GM21737 (cell line): Measurements from ENCODE around the gene MCCD1.
"Not testable (repeated sequence)": the region's sequence is repeated elsewhere in the genome, so short reads cannot be mapped to it uniquely, and the experiment has no call there.

Source experiments
- ATAC-seq: cut with Tn5 transposase; IDR thresholded peaks from one replicate; pipeline ENCODE4 v1.9.1; 2021; ENCODE audit warnings: mild to moderate bottlenecking, moderate library complexity; ENCODE audit not compliant: unreplicated experiment

The MCCD1 gene

DNA sequence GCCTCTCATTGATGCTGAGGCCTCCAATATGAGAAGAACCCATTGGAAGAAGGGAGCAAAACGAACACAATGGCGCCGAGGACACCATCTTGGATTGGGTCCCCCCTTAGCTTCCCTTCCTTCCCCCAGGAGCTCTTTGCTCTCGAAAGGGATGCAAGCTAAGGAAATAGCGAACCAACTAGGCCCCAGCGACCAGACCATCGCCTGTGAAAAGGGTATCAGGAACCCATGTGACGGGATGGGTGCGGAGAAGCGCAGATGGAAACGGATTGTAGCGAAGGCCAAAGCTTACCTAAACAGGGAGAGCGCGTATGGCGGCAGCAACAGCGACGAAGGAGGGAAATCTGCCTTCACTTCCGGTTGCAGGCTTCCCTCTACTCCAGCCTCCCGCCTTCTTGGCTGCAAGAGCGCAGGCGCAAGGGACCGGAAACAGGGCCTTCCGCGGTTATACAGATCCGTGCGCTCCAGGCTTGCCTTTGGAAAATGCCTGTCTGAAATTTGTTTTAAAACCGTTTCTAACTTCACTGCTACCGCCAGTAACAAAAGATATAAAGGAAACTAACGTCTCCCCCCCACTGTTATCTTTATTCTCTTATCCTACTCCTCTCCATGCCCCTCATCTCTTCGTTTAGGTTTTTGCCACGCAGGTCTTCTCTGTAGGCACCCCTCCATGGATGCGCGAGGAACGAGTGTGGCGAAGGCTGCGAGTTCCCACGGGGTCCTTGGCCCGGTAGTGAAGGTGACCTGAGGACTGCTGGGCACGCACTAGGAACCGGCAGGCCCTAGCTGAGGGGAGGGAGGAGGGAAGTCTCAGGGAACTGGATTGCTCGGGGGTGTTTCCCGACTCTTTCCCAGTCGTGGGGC lies 13.1 kb downstream of the MCCD1 start, which contains the start of gene DDX39B:
Gene DDX39B, minus strand, starts transcription at position 346 of the 864 bp plus-strand sequence. CDS start 1,471 bp downstream, outside the sequence.
- peak; percentile 62 for ATAC-seq

DNA sequence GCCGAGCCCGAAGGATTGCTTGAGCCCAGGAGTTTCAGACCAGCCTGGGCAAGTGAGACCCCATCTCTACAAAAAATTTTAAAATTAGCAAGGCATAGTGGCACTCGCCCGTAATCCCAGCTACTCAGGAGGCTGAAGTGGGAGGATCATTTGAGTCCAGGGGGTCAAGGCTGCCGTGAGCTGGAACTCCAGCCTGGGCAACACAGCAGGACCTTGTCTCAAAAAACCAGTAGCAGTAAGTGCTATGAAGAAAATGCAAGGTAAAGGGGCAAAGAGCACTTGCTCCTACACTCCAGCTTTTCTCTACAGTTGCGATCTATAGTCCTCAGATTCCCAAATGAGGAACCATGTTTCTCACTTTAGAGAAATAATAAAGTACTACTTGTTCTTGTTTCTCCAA lies 14.9 kb downstream of the MCCD1 start:
- ATAC-seq = no peak

DNA sequence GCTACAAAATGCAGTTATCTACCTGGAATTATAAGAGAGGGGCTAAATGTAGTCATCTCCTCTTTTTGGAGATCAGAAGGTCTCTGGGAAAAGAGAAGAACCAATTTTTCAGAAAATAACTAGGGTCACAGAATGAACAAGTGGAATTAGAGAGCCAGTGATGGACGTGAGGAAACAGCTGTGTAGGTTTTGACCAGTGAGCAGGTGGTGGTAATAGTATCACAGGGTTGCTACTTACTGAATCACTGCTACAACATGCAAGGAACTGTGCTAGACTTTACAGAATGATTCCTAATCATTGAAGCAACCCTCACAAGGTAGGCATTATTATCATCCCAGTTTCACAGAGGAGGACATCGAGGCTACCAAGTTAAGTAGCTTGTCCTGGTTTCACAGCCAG lies 15.9 kb downstream of the MCCD1 start:
- ATAC-seq = no peak

DNA sequence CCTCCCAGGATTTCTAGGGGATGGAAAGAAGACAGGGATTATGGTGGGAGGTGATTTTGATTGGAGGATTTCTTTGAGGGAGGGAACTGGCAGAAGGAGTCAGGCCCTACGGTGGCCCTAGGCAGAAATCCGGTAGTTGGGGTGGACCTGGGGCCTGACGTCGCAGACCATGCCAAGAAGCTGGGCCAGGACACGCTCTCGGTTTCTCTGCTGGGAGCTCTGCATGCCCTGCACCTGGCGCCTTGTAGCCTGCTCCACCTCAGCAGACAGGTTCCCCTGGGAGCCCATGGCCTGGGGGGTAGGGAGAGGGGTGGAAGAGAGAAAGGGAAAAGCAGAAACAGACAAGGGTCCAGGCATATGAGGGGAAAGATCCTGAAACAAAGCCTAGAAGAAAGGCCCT lies 16.5 kb downstream of the MCCD1 start:
- no peak for ATAC-seq

DNA sequence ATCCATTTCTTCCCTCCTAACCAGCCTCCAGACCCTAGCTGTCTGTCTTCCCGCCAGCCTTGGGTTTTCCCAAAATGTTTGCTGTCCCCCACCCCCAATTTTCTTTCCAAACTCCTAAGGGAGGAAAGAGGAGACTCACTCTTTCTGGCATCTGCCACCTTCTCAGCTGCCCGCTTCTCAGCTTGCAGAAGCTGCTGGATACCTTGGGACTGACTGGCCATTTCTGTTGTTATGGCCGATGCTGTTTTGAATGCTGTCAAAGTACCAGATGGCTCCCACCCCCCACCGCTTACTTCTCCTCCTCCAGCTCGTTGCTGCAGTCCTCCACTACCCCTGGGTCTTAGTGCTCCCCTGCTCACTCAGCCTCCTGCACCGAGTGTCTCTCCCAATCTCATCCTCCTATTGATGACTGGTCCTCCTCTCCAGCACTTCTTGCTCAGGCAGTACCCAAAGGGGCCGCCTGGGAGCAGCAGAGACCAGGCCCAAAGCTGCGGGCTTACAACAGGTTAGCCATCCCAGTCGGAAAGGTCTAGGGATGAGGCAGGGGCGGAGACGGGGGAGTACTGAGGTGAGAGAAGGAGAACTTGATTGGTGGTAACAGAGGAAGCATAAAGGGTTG lies 17.7 kb downstream of the MCCD1 start, which contains the start of gene ATP6V1G2:
Gene ATP6V1G2, minus strand, starts transcription at position 270 of the 619 bp plus-strand sequence. Its CDS starts 49 bp downstream, at position 221.
- ATAC-seq = peak; percentile 46

DNA sequence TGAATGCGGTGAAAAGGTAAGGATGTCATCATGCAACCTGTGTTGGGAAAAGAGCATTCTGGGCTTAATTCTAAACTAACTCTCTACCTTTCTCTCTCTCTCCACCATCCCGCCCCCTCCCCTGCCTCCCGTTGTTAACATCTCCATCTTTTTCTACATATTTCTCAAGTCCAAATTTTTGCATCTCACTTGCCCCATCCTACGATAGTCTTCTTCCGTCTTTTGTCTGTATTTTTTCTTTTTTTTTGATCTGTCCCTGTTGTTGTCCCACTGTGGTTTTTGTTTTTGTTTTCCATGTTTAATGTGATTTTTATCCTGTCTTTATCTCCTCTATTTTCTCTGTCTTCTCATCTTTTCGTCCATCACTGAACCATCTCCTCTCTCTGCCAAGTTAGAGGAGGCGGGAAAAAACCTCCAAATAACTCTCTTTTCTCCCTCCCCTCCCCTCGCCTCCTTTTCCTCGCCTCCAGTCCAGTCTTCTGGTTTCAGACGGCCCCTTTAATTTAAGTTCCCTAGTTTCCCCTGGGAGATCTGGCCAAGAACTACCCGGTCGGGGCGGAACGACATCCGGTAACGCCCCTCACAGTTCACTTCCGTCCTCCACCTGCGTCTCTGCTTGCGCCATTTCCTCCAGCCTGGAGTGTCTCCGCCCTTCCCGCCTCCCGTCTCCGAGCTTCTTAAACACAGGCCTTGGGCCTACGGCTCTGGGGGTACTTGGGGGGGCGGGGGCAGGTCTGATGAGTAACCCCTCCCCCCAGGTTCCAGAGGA lies 18.4 kb downstream of the MCCD1 start, which contains the start of gene NFKBIL1:
Gene NFKBIL1, plus strand, starts transcription at position 651 of the 769 bp plus-strand sequence. Its CDS starts 87 bp downstream, at position 738.
- peak; percentile 52 for ATAC-seq

DNA sequence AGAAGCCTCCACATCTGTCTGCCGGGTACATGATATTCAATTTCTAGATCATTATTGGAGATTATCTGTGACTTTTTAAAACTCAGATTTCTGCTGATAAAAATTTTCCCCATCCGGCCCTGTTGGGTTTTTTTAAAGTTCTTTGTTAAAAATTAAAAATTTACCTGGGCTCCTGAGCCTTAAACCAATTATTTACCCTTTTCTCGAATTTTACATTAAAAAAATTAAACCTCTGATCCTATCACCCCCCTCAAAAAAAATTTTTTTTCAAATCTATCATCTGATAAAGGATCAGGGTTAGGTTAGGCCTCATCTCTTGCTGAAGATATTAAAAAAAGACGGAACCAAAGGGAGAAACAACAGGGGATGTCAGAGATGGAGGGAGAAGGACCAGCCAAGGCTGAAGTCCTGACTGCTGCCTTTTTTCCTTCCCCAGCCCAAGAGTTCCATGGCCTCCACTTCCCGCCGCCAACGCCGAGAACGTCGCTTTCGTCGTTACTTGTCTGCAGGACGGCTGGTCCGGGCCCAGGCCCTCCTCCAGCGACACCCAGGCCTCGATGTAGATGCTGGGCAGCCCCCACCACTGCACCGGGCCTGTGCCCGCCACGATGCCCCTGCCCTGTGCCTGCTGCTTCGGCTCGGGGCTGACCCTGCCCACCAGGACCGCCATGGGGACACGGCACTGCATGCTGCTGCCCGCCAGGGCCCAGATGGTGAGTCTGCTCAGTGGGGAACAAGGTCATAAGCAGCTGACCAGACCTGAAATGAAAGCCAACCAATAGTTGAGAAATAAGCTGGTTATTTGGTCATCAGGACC lies 19.2 kb downstream of the MCCD1 start:
- no peak for ATAC-seq

DNA sequence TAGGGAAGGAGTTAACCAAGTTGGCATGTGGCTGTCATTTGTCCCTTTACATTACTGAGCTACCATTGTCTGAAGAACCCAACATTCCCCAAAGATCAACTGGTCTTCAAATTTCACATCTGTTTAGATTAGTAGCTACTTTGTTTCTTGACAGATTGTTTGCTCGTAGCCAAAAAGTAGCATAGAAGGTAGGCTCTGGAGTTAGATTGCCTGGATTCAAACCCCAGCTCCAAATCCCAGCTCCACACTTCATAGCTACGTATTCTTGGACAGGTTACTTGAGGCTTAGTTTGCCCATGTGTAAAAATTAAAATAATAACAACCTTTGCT lies 19.7 kb downstream of the MCCD1 start:
- no peak for ATAC-seq

DNA sequence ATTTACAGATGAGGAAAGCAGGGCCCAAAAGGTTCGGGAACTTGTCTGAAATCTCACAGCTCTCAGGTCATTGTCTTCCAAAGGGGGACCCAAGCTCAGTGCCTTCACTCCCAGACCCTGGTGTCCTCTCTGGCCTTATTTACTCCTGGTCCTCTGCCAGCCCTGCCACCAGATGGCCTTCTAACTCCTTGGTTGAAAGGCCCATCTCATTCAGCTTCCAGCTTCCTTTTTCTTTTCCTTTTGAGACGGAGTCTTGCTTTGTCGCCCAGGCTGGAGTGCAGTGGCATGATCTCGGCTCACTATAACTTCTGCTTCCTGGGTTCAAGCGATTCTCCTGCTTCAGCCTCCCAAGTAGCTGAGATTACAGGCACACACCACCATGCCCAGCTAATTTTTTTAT lies 22.6 kb downstream of the MCCD1 start:
- not testable (repeated sequence) for ATAC-seq

DNA sequence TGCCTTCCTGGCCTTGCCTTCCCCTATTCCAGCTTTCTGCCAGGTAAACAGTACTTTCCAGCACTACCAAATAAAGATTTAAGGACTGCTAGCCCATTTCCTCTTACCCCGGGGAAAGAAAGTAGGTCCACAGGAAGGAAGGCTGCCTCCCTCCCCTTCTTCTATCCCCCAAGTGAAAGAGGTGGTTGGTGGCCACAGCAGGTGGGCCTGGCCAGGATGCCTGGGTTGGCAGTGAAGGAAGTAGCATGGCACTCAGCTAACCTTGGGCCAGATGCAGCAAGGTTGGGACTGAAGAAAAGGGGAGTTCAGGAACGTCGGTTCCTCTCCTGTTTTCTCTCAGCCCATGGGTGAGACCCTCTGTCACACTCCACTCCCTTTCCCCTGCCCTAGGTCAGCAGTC lies 27.5 kb downstream of the MCCD1 start:
- ATAC-seq = no peak

DNA sequence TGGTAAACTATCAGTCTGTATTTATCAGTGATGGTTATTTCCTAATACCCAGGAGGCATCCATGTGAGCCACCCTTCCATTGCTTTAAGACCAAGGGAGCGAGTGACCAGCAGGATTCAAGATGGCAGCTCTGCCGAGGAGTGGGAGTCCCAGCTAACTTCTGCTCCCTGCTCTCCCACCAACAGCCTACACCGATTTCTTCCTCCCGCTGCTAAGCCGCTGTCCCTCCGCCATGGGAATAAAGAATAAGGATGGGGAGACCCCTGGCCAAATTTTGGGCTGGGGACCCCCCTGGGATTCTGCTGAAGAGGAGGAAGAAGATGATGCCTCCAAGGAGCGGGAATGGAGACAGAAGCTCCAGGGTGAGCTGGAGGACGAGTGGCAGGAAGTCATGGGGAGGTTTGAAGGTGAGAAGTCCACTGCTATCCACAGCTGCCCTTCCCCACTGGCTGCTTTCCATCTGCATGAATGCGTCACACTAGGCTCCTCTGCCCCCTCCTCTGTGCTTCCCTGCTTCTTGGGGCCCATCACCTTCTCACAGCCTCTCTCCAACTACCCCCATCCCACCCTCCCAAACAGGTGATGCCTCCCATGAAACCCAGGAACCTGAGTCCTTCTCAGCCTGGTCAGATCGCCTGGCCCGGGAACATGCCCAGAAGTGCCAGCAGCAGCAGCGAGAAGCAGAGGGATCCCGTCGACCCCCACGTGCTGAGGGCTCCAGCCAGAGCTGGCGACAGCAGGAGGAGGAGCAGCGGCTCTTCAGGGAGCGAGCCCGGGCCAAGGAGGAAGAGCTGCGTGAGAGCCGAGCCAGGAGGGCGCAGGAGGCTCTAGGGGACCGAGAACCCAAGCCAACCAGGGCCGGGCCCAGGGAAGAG lies 28.9 kb downstream of the MCCD1 start:
- no peak for ATAC-seq

DNA sequence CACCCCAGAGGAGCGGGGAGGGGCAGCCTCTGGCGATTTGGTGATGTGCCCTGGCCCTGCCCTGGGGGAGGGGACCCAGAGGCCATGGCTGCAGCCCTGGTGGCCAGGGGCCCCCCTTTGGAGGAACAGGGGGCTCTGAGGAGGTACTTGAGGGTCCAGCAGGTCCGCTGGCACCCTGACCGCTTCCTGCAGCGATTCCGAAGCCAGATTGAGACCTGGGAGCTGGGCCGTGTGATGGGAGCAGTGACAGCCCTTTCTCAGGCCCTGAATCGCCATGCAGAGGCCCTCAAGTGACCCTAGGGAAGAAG lies 29.5 kb downstream of the MCCD1 start:
- ATAC-seq = no peak

DNA sequence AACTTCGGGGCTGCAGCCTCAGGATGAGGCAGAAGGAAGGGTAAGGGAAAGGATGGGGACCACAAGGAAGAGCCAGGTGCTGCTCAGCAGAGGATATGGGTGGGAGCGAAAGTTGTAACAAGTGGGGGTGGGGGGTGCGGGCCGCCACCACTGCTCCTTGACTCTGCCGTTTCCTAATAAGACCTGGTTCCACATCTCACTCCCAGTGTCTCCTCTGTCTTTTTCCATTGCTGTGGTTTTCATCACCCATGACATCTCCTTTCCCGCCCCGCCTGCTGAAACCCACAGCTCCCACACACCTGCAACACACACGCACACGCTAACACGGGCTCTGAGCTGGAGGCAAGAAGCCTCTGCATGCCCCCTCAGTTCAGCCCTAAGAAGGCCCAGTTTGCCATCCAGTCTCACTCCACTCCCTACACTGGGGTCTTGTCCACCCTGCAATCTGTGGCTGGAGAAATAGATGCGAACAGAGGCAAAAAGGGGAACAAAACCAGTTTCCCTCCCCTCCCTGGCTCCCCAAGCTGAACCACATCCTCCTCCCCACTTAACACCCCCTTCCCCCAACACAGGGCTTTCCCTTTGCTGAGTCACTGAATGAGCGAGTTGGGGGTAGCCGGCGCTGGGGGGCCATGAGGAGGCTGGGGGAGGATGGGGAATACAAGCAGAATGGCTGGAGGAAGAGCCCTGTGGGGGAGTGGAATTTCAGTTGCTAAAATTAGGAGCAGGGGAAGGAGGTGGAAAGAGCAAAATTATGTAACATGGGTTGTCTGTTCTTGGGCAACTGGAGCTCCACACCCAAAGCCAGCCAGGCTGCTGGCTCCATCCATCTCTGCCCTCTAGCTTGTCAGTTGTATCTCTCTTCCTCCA lies 30.1 kb downstream of the MCCD1 start:
- no peak for ATAC-seq

DNA sequence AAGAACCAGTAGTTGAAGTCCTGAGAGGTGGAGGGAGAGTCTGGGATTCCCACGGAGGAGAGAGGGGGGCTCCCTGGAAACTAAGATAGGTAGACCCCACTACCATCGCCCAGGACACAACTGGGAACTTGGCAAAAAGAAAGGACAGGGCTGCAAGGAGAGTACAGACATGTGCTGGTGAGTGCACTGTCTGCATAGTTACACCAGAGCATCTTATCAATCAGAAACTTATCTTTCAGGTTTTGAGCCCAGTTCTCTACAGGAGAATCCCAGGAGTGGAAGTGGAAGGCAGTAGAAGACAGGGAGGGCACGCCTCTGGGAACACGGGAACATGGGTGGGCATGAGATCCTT lies 30.8 kb downstream of the MCCD1 start:
- ATAC-seq = peak; percentile 2

DNA sequence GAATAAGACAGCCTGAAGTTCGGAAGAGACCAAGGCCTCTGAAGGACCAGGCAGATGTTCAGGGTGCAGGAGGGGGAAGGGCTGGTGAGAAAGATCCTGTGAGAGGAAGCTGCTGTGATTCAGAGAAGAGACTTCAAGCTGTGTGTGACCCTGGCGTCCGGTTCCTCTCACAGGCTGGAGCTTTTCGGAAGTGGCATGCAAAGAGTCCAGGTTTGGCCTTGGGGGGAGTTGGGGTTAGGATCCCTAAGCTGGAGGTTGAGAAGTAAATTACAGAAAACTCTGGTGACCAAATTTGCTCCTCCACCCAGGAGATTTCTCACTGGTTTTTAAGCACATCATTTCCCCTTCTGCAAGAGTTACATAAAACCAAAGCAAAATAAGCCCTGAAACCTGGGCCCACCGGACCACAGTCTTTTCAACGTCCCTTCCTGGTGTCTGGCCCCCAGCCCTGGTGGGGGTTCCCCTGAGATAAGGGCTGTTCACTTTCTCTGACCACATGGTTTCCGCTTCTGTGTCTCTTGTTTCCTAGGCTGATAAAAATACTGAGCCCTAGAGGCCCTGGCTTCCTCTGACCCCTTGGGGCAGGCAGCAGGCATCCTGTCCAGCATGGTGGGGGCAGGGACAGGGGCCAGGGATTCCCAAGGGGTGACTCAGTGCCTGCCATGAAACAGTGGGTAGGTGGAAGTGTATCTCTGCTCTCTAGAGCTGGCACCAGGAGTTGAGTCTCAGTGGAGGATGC lies 31.4 kb downstream of the MCCD1 start:
- ATAC-seq = peak; percentile 58

DNA sequence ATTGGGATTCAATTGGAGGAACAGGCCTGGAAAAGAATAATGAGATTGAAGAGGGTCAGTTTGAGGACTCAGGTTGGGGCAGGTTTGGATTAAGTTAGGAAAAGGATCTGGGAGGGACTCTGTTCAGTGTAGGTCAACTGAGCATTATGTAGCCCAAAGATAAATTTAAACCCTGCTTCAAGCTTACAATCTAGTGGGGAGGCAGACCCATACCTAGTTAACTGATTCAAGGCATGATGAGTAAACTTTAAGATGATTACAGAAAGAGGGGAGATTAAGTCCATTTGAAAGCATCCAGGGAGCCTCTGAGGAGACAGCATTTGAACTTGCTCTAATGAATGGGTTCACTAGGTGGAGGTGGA lies 31.9 kb downstream of the MCCD1 start:
- ATAC-seq = no peak

DNA sequence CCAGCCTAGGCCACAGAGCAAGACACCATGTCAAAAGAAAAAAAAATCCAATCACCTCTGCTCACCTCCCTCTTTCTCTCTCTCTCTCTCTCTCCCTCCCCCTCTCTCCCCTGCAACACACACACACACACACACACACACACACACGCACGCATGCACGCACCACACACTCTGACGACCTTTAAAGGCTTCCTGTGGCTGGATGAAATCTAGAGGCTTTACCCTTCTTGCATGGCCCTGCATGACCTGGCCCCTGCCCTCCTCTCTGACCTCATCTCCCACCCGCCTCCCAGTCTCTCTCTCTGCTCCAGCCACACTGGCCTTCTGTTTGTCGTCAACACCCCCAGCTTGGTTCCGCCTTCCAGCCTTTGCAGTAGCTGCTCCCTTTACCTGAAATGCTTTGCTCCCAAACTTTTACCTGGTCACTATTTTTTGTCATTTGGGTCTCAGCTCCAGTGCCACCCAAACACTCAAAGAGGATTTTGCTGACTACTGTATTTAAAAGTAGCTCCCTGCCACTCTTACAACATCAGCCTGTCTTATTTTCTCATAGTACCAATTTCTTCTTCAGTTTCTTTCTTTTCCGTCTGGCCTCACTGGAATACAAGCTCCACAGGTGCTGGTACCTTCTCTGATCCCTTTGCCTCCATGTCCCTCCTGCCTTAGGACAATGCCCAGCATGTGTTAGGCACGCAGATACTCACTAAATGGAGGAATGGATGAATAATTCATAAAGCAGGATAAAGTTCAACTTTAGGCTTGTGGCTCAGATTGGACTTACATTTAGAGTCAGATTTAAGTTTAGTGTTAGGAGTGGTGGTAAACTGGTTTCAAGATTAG lies 39.0 kb downstream of the MCCD1 start:
- no peak for ATAC-seq
